ENCODE data around the gene GCNT1. TPM values are rescaled to one million over a fixed set of nuclear protein-coding genes. Genes with fewer than 3 reads are reported as not detected.

The GCNT1 gene
- total RNA-seq, 1 experiment from 2014 or later: 13.1 TPM

GRCh38 chr9:76452839-76453238 is 6.1 kb upstream of the GCNT1 start:
- Histone ChIP-seq H3K36me3 (ENCODE audit: insufficient read depth, low read length) (no peaks in the 10 kb centered on the region), H3K9me3 (ENCODE audit: low read length) (no peaks in the 10 kb centered on the region), H3K79me2 (ENCODE audit: low read length) (no peaks in the 10 kb centered on the region), H3K4me3 (ENCODE audit: low read length) (no peak overlapping the region), H3K9ac (ENCODE audit: low read length) (no peak overlapping the region), H3K4me1 (ENCODE audit: low read length) (peaks cover 10% of the 10 kb centered on the region), H3K9me2 (replicated peaks; ENCODE audit: insufficient read depth, low read length) (no peaks in the 10 kb centered on the region), H4K20me1 (ENCODE audit: insufficient read depth, low read depth, low read length) (no peaks in the 10 kb centered on the region), H3K4me2 (ENCODE audit: low read depth, low read length, poor library complexity, severe bottlenecking) (no peak overlapping the region), H3K27ac (ENCODE audit: low read length) (no peak overlapping the region), H3K27me3 (ENCODE audit: low read length) (no peaks in the 10 kb centered on the region), H2AFZ (ENCODE audit: low read length) (no peak overlapping the region)
- DNase-seq: no peak

- no peaks in the 10 kb centered on the region for H3K9me2 ChIP-seq (replicated peaks; ENCODE audit: insufficient read depth, low read length)
- no peak overlapping the region for H2AFZ ChIP-seq (ENCODE audit: low read length)
Observed at GRCh38 chr9:76453785-76454184, 5.2 kb upstream of the GCNT1 start.

GRCh38 chr9:76454311-76454710 is 4.7 kb upstream of the GCNT1 start:
- H3K27me3 ChIP-seq (ENCODE audit: low read length): no peaks in the 10 kb centered on the region
- H4K20me1 ChIP-seq (ENCODE audit: insufficient read depth, low read depth, low read length): no peaks in the 10 kb centered on the region
- no peaks in the 10 kb centered on the region for H3K36me3 ChIP-seq (ENCODE audit: insufficient read depth, low read length)
- H2AFZ ChIP-seq (ENCODE audit: low read length): no peak overlapping the region
- DNase-seq: no peak
- peaks cover 14% of the 10 kb centered on the region for H3K4me1 ChIP-seq (ENCODE audit: low read length)
- no peaks in the 10 kb centered on the region for H3K9me3 ChIP-seq (ENCODE audit: low read length)
- no peak overlapping the region for H3K4me2 ChIP-seq (ENCODE audit: low read depth, low read length, poor library complexity, severe bottlenecking)
- H3K9ac ChIP-seq (ENCODE audit: low read length): no peak overlapping the region
- no peaks in the 10 kb centered on the region for H3K9me2 ChIP-seq (replicated peaks; ENCODE audit: insufficient read depth, low read length)
- H3K27ac ChIP-seq (ENCODE audit: low read length): no peak overlapping the region
- H3K79me2 ChIP-seq (ENCODE audit: low read length): no peaks in the 10 kb centered on the region
- no peak overlapping the region for H3K4me3 ChIP-seq (ENCODE audit: low read length)

More at GRCh38 chr9:76453785-76454184, 5.2 kb upstream of the GCNT1 start:
- Histone ChIP-seq H3K36me3 (ENCODE audit: insufficient read depth, low read length) (no peaks in the 10 kb centered on the region), H3K4me3 (ENCODE audit: low read length) (no peak overlapping the region), H3K9me3 (ENCODE audit: low read length) (no peaks in the 10 kb centered on the region), H3K4me2 (ENCODE audit: low read depth, low read length, poor library complexity, severe bottlenecking) (no peak overlapping the region), H3K27ac (ENCODE audit: low read length) (no peak overlapping the region), H3K9ac (ENCODE audit: low read length) (no peak overlapping the region), H3K79me2 (ENCODE audit: low read length) (no peaks in the 10 kb centered on the region), H3K4me1 (ENCODE audit: low read length) (peaks cover 14% of the 10 kb centered on the region), H3K27me3 (ENCODE audit: low read length) (no peaks in the 10 kb centered on the region), H4K20me1 (ENCODE audit: insufficient read depth, low read depth, low read length) (no peaks in the 10 kb centered on the region)
- no peak for DNase-seq

- peak; percentile 63 for DNase-seq
- Histone ChIP-seq H4K20me1 (ENCODE audit: insufficient read depth, low read depth, low read length) (no peaks in the 10 kb centered on the region), H3K9me3 (ENCODE audit: low read length) (no peaks in the 10 kb centered on the region), H3K27me3 (ENCODE audit: low read length) (no peaks in the 10 kb centered on the region), H3K79me2 (ENCODE audit: low read length) (peaks cover 10% of the 10 kb centered on the region; the same call in 1 of the 2 replicates), H2AFZ (ENCODE audit: low read length) (no peak overlapping the region), H3K4me3 (ENCODE audit: low read length) (no peak overlapping the region), H3K4me1 (ENCODE audit: low read length) (peaks cover 34% of the 10 kb centered on the region), H3K27ac (ENCODE audit: low read length) (no peak overlapping the region), H3K36me3 (ENCODE audit: insufficient read depth, low read length) (no peaks in the 10 kb centered on the region), H3K9ac (ENCODE audit: low read length) (no peak overlapping the region), H3K9me2 (replicated peaks; ENCODE audit: insufficient read depth, low read length) (no peaks in the 10 kb centered on the region), H3K4me2 (ENCODE audit: low read depth, low read length, poor library complexity, severe bottlenecking) (no peak overlapping the region)
Observed at GRCh38 chr9:76456202-76456926, 2.6 kb upstream of the GCNT1 start.

GRCh38 chr9:76459694-76460635 is 983 bp downstream of the GCNT1 start:
- Histone ChIP-seq H3K4me2 (ENCODE audit: low read depth, low read length, poor library complexity, severe bottlenecking) (peak overlapping the region; percentile 91), H3K9ac (ENCODE audit: low read length) (peak overlapping the region; percentile 84), H3K79me2 (ENCODE audit: low read length) (peaks cover 10% of the 10 kb centered on the region; the same call in 1 of the 2 replicates), H4K20me1 (ENCODE audit: insufficient read depth, low read depth, low read length) (no peaks in the 10 kb centered on the region), H3K4me1 (ENCODE audit: low read length) (peaks cover 65% of the 10 kb centered on the region), H3K36me3 (ENCODE audit: insufficient read depth, low read length) (no peaks in the 10 kb centered on the region), H2AFZ (ENCODE audit: low read length) (peak overlapping the region; percentile 95), H3K27ac (ENCODE audit: low read length) (peak overlapping the region; percentile 55), H3K27me3 (ENCODE audit: low read length) (no peaks in the 10 kb centered on the region), H3K9me3 (ENCODE audit: low read length) (no peaks in the 10 kb centered on the region), H3K4me3 (ENCODE audit: low read length) (peak overlapping the region; percentile 98), H3K9me2 (replicated peaks; ENCODE audit: insufficient read depth, low read length) (no peaks in the 10 kb centered on the region)
- peak; percentile 61 for DNase-seq

GRCh38 chr9:76462126-76462525 is 3.1 kb downstream of the GCNT1 start:
- no peaks in the 10 kb centered on the region for H3K36me3 ChIP-seq (ENCODE audit: insufficient read depth, low read length)
- no peaks in the 10 kb centered on the region for H3K9me2 ChIP-seq (replicated peaks; ENCODE audit: insufficient read depth, low read length)
- H3K4me3 ChIP-seq (ENCODE audit: low read length): peak overlapping the region; percentile 50
- H3K27ac ChIP-seq (ENCODE audit: low read length): peak overlapping the region; percentile 91
- no peak overlapping the region for H2AFZ ChIP-seq (ENCODE audit: low read length)
- H3K9ac ChIP-seq (ENCODE audit: low read length): peak overlapping the region; percentile 52
- H3K4me1 ChIP-seq (ENCODE audit: low read length): peaks cover 75% of the 10 kb centered on the region
- H3K4me2 ChIP-seq (ENCODE audit: low read depth, low read length, poor library complexity, severe bottlenecking): peak overlapping the region; percentile 72
- DNase-seq: peak; percentile 65
- no peaks in the 10 kb centered on the region for H3K9me3 ChIP-seq (ENCODE audit: low read length)
- no peaks in the 10 kb centered on the region for H4K20me1 ChIP-seq (ENCODE audit: insufficient read depth, low read depth, low read length)
- H3K79me2 ChIP-seq (ENCODE audit: low read length): peaks cover 16% of the 10 kb centered on the region; the same call in 1 of the 2 replicates
- no peaks in the 10 kb centered on the region for H3K27me3 ChIP-seq (ENCODE audit: low read length)

GRCh38 chr9:76463211-76463610 is 4.2 kb downstream of the GCNT1 start:
- peak overlapping the region; percentile 91 for H3K27ac ChIP-seq (ENCODE audit: low read length)
- H4K20me1 ChIP-seq (ENCODE audit: insufficient read depth, low read depth, low read length): no peaks in the 10 kb centered on the region
- H2AFZ ChIP-seq (ENCODE audit: low read length): no peak overlapping the region
- no peaks in the 10 kb centered on the region for H3K9me2 ChIP-seq (replicated peaks; ENCODE audit: insufficient read depth, low read length)
- peaks cover 16% of the 10 kb centered on the region; the same call in 1 of the 2 replicates for H3K79me2 ChIP-seq (ENCODE audit: low read length)
- H3K4me2 ChIP-seq (ENCODE audit: low read depth, low read length, poor library complexity, severe bottlenecking): peak overlapping the region; percentile 72
- H3K4me3 ChIP-seq (ENCODE audit: low read length): peak overlapping the region; percentile 50; the same call in 1 of the 2 replicates
- DNase-seq: peak; percentile 66
- no peaks in the 10 kb centered on the region for H3K9me3 ChIP-seq (ENCODE audit: low read length)
- H3K27me3 ChIP-seq (ENCODE audit: low read length): no peaks in the 10 kb centered on the region
- H3K36me3 ChIP-seq (ENCODE audit: insufficient read depth, low read length): no peaks in the 10 kb centered on the region
- H3K9ac ChIP-seq (ENCODE audit: low read length): peak overlapping the region; percentile 52
- H3K4me1 ChIP-seq (ENCODE audit: low read length): peaks cover 86% of the 10 kb centered on the region

- no peak for DNase-seq
- Histone ChIP-seq H3K36me3 (ENCODE audit: insufficient read depth, low read length) (no peaks in the 10 kb centered on the region), H3K27ac (ENCODE audit: low read length) (peak overlapping the region; percentile 39), H3K79me2 (ENCODE audit: low read length) (peaks cover 14% of the 10 kb centered on the region; the same call in 1 of the 2 replicates), H3K27me3 (ENCODE audit: low read length) (no peaks in the 10 kb centered on the region), H3K9ac (ENCODE audit: low read length) (no peak overlapping the region), H4K20me1 (ENCODE audit: insufficient read depth, low read depth, low read length) (no peaks in the 10 kb centered on the region), H3K4me3 (ENCODE audit: low read length) (no peak overlapping the region), H3K9me3 (ENCODE audit: low read length) (no peaks in the 10 kb centered on the region), H3K4me2 (ENCODE audit: low read depth, low read length, poor library complexity, severe bottlenecking) (no peak overlapping the region), H3K9me2 (replicated peaks; ENCODE audit: insufficient read depth, low read length) (no peaks in the 10 kb centered on the region), H2AFZ (ENCODE audit: low read length) (no peak overlapping the region), H3K4me1 (ENCODE audit: low read length) (peaks cover 87% of the 10 kb centered on the region)
Observed at GRCh38 chr9:76464706-76465105, 5.7 kb downstream of the GCNT1 start.
